Right atrium auricular region (tissue), 2 donors: ENCODE measurements around the gene MYO9A. TPM values are rescaled to one million over a fixed set of nuclear protein-coding genes. Genes with fewer than 3 reads are reported as not detected.

Source experiments
- DNase-seq: peaks from one replicate; pipeline ENCODE4 v3.0.0-alpha.2; 2019; ENCODE audit warnings: low spot score
- H3K27ac ChIP-seq, 2 donors: fragments of 200-600 bp; sonication (generic); 1 replicate in 1 of 2; 2 replicates in 1 of 2; pipeline ENCODE4 v1.5.1; 2016 to 2019
- H3K27me3 ChIP-seq, 2 donors: fragments of 200-600 bp; sonication (generic); one replicate each; pipeline versions ENCODE4 v1.5.1 to v1.6.0; 2017 to 2019
- H3K36me3 ChIP-seq: fragments of 200-600 bp; sonication (generic); one replicate; pipeline ENCODE4 v1.5.1; 2016
- H3K4me1 ChIP-seq, 2 donors: fragments of 200-600 bp; sonication (generic); one replicate each; pipeline versions ENCODE4 v1.5.1 to v1.6.0; 2017 to 2019
- H3K4me3 ChIP-seq, 2 donors: fragments of 200-600 bp; sonication (generic); 1 replicate in 1 of 2; 2 replicates in 1 of 2; pipeline ENCODE4 v1.5.1; 2017 to 2019; ENCODE audit warnings: mild to moderate bottlenecking in 1 of 2, moderate library complexity in 1 of 2
- H3K9me3 ChIP-seq, 2 donors: fragments of 200-600 bp; sonication (generic); one replicate each; pipeline ENCODE4 v1.5.1; 2019
- CTCF ChIP-seq, 2 donors: fragments of 200-600 bp; sonication (generic); IDR thresholded peaks; one replicate each; pipeline ENCODE4 v1.5.1; 2019; ENCODE audit warnings: antibody characterized with exemption in 2 of 2
- total RNA-seq, 2 donors: library from RNA; depleted of rRNA; stranded (reverse); fragments of >200 nt; gene quantifications; one replicate each; pipeline ENCODE4 v1.1.0, GENCODE V29; 2016

The MYO9A gene
- total RNA-seq, 2 donors from 2014 or later: 23.4 to 24.1 TPM

- no peaks in the 10 kb centered on the region for H3K9me3 ChIP-seq
- DNase-seq: no peak
- no peaks in the 10 kb centered on the region for H3K4me1 ChIP-seq
- no peak for TF ChIP-seq CTCF (IDR thresholded peaks at IDR 0.05)
- H3K27me3 ChIP-seq: no peaks in the 10 kb centered on the region
- H3K27ac ChIP-seq: peak overlapping the region in 1 of 2 donors; percentile 28
- no peaks in the 10 kb centered on the region for H3K36me3 ChIP-seq
- H3K4me3 ChIP-seq: no peak overlapping the region
Measured at GRCh38 chr15:72141171-72142084, 23.5 kb upstream of the MYO9A start.

- no peak for TF ChIP-seq CTCF (IDR thresholded peaks at IDR 0.05)
- Histone ChIP-seq H3K27me3 (no peaks in the 10 kb centered on the region), H3K36me3 (no peaks in the 10 kb centered on the region), H3K27ac (peak overlapping the region in 1 of 2 donors; percentile 37), H3K9me3 (no peaks in the 10 kb centered on the region), H3K4me1 (no peaks in the 10 kb centered on the region), H3K4me3 (no peak overlapping the region)
- no peak for DNase-seq
Measured at GRCh38 chr15:72140088-72140487, 22.1 kb upstream of the MYO9A start.

- H3K4me1 ChIP-seq: no peaks in the 10 kb centered on the region
- H3K27me3 ChIP-seq: no peaks in the 10 kb centered on the region
- no peak for DNase-seq
- H3K9me3 ChIP-seq: no peaks in the 10 kb centered on the region
- H3K27ac ChIP-seq: peak overlapping the region; percentile 29 to 46
- no peak for TF ChIP-seq CTCF (IDR thresholded peaks at IDR 0.05)
- no peak overlapping the region for H3K4me3 ChIP-seq
- H3K36me3 ChIP-seq: no peaks in the 10 kb centered on the region
Measured at GRCh38 chr15:72139667-72140066, 21.7 kb upstream of the MYO9A start.

GRCh38 chr15:72136170-72137051 is 18.5 kb upstream of the MYO9A start:
- H3K4me3 ChIP-seq: no peak overlapping the region
- TF ChIP-seq CTCF (IDR thresholded peaks at IDR 0.05): no peak
- H3K4me1 ChIP-seq: no peaks in the 10 kb centered on the region
- H3K27me3 ChIP-seq: no peaks in the 10 kb centered on the region
- H3K9me3 ChIP-seq: no peaks in the 10 kb centered on the region
- H3K36me3 ChIP-seq: no peaks in the 10 kb centered on the region
- H3K27ac ChIP-seq: no peak overlapping the region
- DNase-seq: no peak

GRCh38 chr15:72135719-72136118 is 17.8 kb upstream of the MYO9A start:
- Histone ChIP-seq H3K36me3 (no peaks in the 10 kb centered on the region), H3K4me3 (no peak overlapping the region), H3K27me3 (no peaks in the 10 kb centered on the region), H3K27ac (no peak overlapping the region), H3K9me3 (no peaks in the 10 kb centered on the region), H3K4me1 (no peaks in the 10 kb centered on the region)
- TF ChIP-seq CTCF (IDR thresholded peaks at IDR 0.05): no peak
- no peak for DNase-seq
